Right lobe of liver (tissue), 6 donors: ENCODE measurements around the gene CYBB. TPM values are rescaled to one million over a fixed set of nuclear protein-coding genes. Genes with fewer than 3 reads are reported as not detected.

Experiments
- ATAC-seq, 4 donors: fragments of 200-7000 bp; cut with Tn5 transposase; one replicate each; pipeline ENCODE4 v1.9.1; 2020; ENCODE audit warnings: mild to moderate bottlenecking in 4 of 4, moderate library complexity in 4 of 4
- DNase-seq, 3 donors: peaks; one replicate each; pipeline ENCODE4 v3.0.0-alpha.2; 2020
- H3K27ac ChIP-seq, 3 donors: fragments of 200-600 bp; one replicate each; pipeline ENCODE4 v1.8.0; 2022
- H3K27me3 ChIP-seq, 2 donors: fragments of 200-600 bp; one replicate each; pipeline ENCODE4 v1.8.0; 2022
- H3K36me3 ChIP-seq, 4 donors: fragments of 200-600 bp; sonication (generic) in 1 of 4; one replicate each; pipeline versions ENCODE4 v1.5.1 to v1.8.0; 2017 to 2022; ENCODE audit warnings: control low read depth in 1 of 4
- H3K4me1 ChIP-seq, 4 donors: fragments of 200-600 bp; sonication (generic) in 1 of 4; one replicate each; pipeline versions ENCODE4 v1.5.1 to v1.8.0; 2017 to 2022; ENCODE audit warnings: control low read depth in 1 of 4
- H3K4me3 ChIP-seq, 3 donors: fragments of 200-600 bp; one replicate each; pipeline ENCODE4 v1.8.0; 2022
- H3K9me3 ChIP-seq, 4 donors: fragments of 200-600 bp; sonication (generic) in 1 of 4; one replicate each; pipeline versions ENCODE4 v1.5.1 to v1.8.0; 2017 to 2022; ENCODE audit warnings: control low read depth in 1 of 4
- POLR2A ChIP-seq: fragments of 450-650 bp; IDR thresholded peaks from one replicate; pipeline ENCODE4 v1.6.1; 2017; ENCODE audit warnings: antibody characterized with exemption, mild to moderate bottlenecking
- whole genome bisulfite sequencing: methylation state at CpG from one replicate; pipeline ENCODE4 v1.1.6; 2018; ENCODE audit warnings: low coverage, low lambda C conversion rate; ENCODE audit not compliant: insufficient coverage; ENCODE audit errors: missing lambda C conversion rate; 5-methylcytosine and 5-hydroxymethylcytosine counted together
- intact Hi-C, 2 donors: fragments of 100-400 bp; cut with DNase I; formaldehyde crosslinking; loops; one replicate each; pipeline versions ENCODE4 v1.11.2 to v1.14.1; 2022
- total RNA-seq, 6 experiments: library from RNA; depleted of rRNA in 2 of 6; stranded (reverse); fragments of >200 nt in 2 of 6; fragmentation: NEBNext Ultra II Directional in 3 of 6; extraction: Animal tissue kit (Norgen Biotek cat#: 25700) in 3 of 6; gene quantifications; one replicate each; pipeline versions ENCODE4 v1.1.0 to v1.2.4, GENCODE V29; 2016 to 2023
- TF ChIP-seq, protein P1 (sequence below), 4 donors: fragments of 200-600 bp in 3 of 4; fragments of 450-650 bp in 1 of 4; IDR thresholded peaks; one replicate each; pipeline versions ENCODE4 v1.5.1 to v1.8.0; 2016 to 2022; ENCODE audit warnings: antibody characterized with exemption in 4 of 4, mild to moderate bottlenecking in 2 of 4
- donor health status: DM: no; HTN: yes; CAD: no.
- donor health status: DM: no; HTN: no; CAD: no.
- donor health status: DM: no; HTN: no; CAD: no.
- donor health status: DM: no; HTN: yes; CAD: no.
- donor health status: DM: no; HTN: yes; CAD: no.

CYBB gene
- total RNA-seq, 6 experiments from 2014 or later, result 5.7 to 39.4 (median 10.0) TPM

DNA sequence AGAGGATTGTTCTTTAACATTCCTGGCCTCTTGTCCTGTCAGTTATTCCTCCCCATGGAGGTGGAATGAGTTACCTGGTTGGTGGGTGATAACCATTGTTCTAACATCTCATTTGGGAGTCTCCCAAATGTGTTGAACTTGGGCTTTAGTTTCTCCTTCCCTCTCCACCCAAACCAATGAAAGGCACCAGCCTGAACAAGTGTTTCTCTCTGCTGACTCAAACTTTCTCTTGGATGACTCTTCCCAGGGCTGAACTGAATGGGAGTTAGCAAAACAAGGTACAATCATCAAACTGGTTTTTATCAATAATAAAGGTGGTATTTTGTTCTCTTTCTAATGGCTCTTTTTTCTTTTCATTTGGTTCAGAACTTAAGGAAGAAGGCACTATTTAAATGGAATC is 64.8 kb downstream of the CYBB start:
- TF ChIP-seq, protein P1, sequence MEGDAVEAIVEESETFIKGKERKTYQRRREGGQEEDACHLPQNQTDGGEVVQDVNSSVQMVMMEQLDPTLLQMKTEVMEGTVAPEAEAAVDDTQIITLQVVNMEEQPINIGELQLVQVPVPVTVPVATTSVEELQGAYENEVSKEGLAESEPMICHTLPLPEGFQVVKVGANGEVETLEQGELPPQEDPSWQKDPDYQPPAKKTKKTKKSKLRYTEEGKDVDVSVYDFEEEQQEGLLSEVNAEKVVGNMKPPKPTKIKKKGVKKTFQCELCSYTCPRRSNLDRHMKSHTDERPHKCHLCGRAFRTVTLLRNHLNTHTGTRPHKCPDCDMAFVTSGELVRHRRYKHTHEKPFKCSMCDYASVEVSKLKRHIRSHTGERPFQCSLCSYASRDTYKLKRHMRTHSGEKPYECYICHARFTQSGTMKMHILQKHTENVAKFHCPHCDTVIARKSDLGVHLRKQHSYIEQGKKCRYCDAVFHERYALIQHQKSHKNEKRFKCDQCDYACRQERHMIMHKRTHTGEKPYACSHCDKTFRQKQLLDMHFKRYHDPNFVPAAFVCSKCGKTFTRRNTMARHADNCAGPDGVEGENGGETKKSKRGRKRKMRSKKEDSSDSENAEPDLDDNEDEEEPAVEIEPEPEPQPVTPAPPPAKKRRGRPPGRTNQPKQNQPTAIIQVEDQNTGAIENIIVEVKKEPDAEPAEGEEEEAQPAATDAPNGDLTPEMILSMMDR (IDR thresholded peaks at IDR 0.05), result no peak
- TF ChIP-seq POLR2A, result no peak
- no peaks in the 10 kb centered on the region for H3K27me3 ChIP-seq
- DNase-seq, result no peak

DNA sequence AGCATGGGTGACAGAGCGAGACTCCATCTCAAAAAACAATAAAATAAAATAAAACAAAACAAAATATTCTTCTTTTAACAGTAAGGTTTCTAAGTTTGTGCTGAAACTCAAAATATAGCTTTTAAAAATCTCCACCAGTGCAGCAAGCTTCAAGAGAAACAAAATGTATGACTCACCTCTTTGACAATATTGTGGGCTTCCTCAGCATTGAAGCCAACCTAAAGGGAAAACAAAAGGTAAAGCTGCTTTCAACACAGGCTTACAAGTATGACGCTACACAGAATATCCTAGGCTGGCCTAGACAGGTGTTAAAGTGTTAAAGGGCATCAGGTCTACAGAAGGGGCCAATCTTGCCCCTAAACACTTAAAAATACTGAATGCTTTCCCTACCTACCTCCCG is 66.3 kb downstream of the CYBB start:
- 70% methylated on average over 2 of the region's 3 CpGs for WGBS

More for the DNA sequence above, 64.8 kb downstream of the CYBB start:
- Histone ChIP-seq H3K9me3 (no peaks in the 10 kb centered on the region), H3K27ac (no peak overlapping the region), H3K36me3 (no peaks in the 10 kb centered on the region), H3K4me1 (no peaks in the 10 kb centered on the region), H3K4me3 (no peak overlapping the region)
- no peak for ATAC-seq
- intact Hi-C loops, result no loop called here

DNA sequence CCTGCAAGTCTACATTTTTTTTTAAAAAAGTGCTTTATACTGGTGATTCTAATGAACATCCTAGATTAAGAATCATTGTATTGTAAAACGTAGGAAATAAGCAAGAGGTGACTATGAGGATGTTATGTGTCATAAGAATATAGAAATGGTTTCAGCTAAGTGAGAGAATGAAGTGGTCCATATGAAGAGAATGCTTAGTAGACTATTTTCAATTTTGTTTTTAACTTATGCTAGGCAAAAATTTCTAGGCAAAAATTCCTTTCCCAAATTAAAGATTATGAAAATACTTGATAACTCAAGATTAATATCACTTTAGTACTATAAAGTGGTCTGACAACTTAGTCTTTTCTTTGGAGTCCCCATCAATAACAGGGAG is 66.7 kb downstream of the CYBB start:
- Histone ChIP-seq H3K4me3 (peak overlapping the region; percentile 53 to 62 (median 61)), H3K27ac (peak overlapping the region; percentile 71 to 79 (median 74)), H3K4me1 (no peaks in the 10 kb centered on the region), H3K27me3 (no peaks in the 10 kb centered on the region), H3K36me3 (no peaks in the 10 kb centered on the region), H3K9me3 (no peaks in the 10 kb centered on the region)
- intact Hi-C loops, result no loop called here
- no peak for ATAC-seq
- TF ChIP-seq, protein P1 (IDR thresholded peaks at IDR 0.05), result no peak
- TF ChIP-seq POLR2A, result no peak
- 17% methylated on average over 1 of the region's 1 CpG for WGBS
- DNase-seq, result no peak

More for the DNA sequence above, 66.3 kb downstream of the CYBB start:
- peak overlapping the region in 1 of 3 donors; percentile 79 for H3K27ac ChIP-seq
- no peaks in the 10 kb centered on the region for H3K4me1 ChIP-seq
- H3K36me3 ChIP-seq, result no peaks in the 10 kb centered on the region
- H3K4me3 ChIP-seq, result no peak overlapping the region
- DNase-seq (no peak), ATAC-seq (no peak)
- intact Hi-C loops, result no loop called here
- no peaks in the 10 kb centered on the region for H3K27me3 ChIP-seq
- no peaks in the 10 kb centered on the region for H3K9me3 ChIP-seq
- no peak for TF ChIP-seq POLR2A
- TF ChIP-seq, protein P1 (IDR thresholded peaks at IDR 0.05), result no peak

DNA sequence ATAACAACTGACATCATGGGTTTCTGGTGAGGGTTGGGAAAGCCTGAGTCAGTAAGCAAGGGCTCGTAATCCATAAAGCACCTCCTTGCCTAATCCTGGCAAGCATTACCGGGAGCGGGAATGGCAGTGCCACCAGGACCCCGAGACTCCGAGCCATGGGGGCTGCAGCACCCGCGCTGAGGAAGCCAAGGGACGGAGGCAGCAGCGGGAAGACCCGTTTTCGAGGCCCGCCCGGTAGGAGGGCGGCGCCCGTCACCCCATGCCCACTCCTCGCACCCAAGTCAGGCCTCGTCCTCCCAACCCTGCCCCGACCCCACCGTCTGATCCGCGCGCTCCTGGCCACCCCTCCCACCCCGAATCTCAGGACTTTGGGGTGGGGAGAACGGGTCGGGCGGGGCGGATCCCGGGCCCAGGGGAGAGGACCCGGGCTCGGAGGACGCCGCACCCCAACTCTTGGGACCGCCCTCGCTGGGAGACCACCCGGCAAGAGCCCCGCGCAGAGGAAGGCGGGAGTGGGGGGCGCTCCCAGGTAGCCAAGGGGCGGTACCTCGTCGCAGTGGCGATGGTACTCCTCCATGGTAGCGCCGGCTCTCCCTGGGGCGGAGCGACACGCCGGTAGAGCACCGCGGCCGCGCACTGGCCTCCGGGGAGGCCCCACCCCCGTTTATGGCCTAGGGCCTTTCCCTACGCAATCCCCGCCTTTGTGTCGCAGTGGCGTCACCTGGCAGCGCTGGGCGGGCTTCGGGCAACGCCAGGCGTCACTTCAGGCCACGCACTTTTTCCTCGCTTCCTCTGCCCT is 67.3 kb downstream of the CYBB start, which contains the start of gene DYNLT3:
TSS of gene DYNLT3 (minus strand) at position 638 of the 799 bp plus-strand sequence. CDS start at position 577, 61 bp downstream.
- Histone ChIP-seq H3K4me1 (no peaks in the 10 kb centered on the region), H3K9me3 (no peaks in the 10 kb centered on the region), H3K4me3 (peak within 1 kb of the TSS; percentile 53 to 62 (median 61)), H3K27me3 (no peaks in the 10 kb centered on the region), H3K36me3 (no peaks in the 10 kb centered on the region), H3K27ac (peak within 1 kb of the TSS; percentile 71 to 79 (median 74))
- peak; percentile 88 to 91 (median 88) for DNase-seq
- intact Hi-C loops, result no loop called here
- peak; percentile 97 to 100 (median 98) for ATAC-seq
- TF ChIP-seq POLR2A, result peak; percentile 87
- TF ChIP-seq, protein P1 (IDR thresholded peaks at IDR 0.05), result no peak
- 28% methylated on average over 4 of the region's 67 CpGs for WGBS
